Esophagus (tissue), 2 donors: ENCODE data around the gene AATK. TPM values are rescaled to one million over a fixed set of nuclear protein-coding genes. Genes with fewer than 3 reads are reported as not detected.

Source experiments
- H3K27ac ChIP-seq, 2 donors: one replicate each; pipeline ENCODE4 v1.5.1; 2013; ENCODE audit warnings: low read depth in 2 of 2, mild to moderate bottlenecking in 2 of 2, inconsistent platforms in 1 of 2, low read length in 1 of 2, moderate library complexity in 1 of 2
- H3K27me3 ChIP-seq, 2 donors: one replicate each; pipeline ENCODE4 v1.6.1; 2013; ENCODE audit warnings: low read length in 2 of 2, control low read depth in 1 of 2, mild to moderate bottlenecking in 1 of 2; ENCODE audit not compliant: insufficient read depth in 2 of 2, control insufficient read depth in 1 of 2
- H3K36me3 ChIP-seq, 2 donors: one replicate each; pipeline ENCODE4 v1.6.1; 2013; ENCODE audit warnings: low read length in 1 of 2; ENCODE audit not compliant: control insufficient read depth in 2 of 2, insufficient read depth in 2 of 2
- H3K4me1 ChIP-seq, 2 donors: one replicate each; pipeline ENCODE4 v1.6.1; 2013; ENCODE audit warnings: low read length in 1 of 2; ENCODE audit not compliant: control insufficient read depth in 2 of 2, insufficient read depth in 2 of 2
- H3K4me3 ChIP-seq, 2 donors: one replicate each; pipeline ENCODE4 v1.5.1; 2013; ENCODE audit warnings: low read length in 2 of 2, mild to moderate bottlenecking in 2 of 2, low read depth in 1 of 2, moderate library complexity in 1 of 2
- H3K9me3 ChIP-seq, 2 donors: one replicate each; pipeline ENCODE4 v1.6.1; 2013; ENCODE audit warnings: mild to moderate bottlenecking in 2 of 2, low read depth in 1 of 2, low read length in 1 of 2, moderate library complexity in 1 of 2; ENCODE audit not compliant: control insufficient read depth in 2 of 2, insufficient read depth in 1 of 2
- whole genome bisulfite sequencing, 2 donors: extraction: QIAGEN DNeasy Blood & Tissue Kit; methylation state at CpG; one replicate each; pipeline ENCODE4 v1.1.7; 2013; 5-methylcytosine and 5-hydroxymethylcytosine counted together
- polyA plus RNA-seq, 2 donors: library from polyadenylated mRNA; stranded (reverse); fragments of 200-250 nt; gene quantifications; one replicate each; pipeline ENCODE4 v1.2.3, GENCODE V29; 2013
- donor health status: healthy with polysubstance abuse.
- donor health status: Bipolar disorder and iron deficiency.

The AATK gene
- polyA plus RNA-seq, 2 donors: 1.1 to 1.2 TPM

DNA sequence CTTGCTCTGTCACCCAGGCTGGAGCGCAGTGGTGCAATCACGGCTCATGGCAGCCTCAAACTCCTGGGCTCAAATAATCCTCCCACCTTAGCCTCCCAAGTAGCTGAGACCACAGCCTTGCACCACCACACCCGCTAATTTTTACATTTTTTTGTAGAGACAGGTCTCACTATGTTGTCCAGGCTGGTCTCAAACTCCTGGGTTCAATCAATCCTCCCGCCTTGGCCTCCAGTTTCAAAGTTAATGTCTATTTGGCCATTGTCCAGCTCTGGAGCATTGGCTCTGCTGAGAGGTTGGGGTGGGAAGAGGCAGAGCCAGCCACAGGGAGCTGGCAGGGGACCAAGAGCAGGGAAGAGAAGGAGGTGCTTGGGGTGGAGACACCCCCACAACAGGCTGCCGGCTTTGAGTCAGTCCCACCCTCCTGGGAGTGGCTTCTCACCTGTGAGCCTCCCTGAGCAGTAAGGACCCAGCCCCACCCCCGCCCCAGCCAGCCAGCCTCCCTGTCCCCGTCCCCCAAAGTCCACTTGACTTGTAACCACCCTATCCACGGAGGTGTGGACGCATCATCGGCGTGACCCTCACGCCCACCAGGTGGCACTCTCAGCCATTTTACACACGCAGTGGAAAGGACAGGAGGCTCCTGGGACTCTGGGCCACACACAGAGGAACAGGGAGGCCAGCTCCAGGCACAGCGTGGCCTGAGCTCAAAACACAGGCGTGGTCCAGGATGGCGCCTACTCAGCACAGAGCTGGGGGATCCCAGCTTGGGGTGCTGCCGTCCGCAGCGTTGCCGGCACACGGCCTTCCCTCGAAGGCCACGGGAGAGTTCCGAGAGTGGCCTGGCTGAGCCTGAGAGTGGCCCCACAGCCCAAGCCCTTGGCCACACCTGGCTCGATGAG is 23.5 kb downstream of the AATK start:
- no peak overlapping the region for H3K4me3 ChIP-seq
- H3K27me3 ChIP-seq: no peaks in the 10 kb centered on the region
- no peak overlapping the region for H3K27ac ChIP-seq
- 33 to 41% methylated on average over 25 of the region's 25 CpGs for WGBS, 2 donors
- H3K9me3 ChIP-seq: peaks cover 0 to 9% of the 10 kb centered on the region in 2 donors
- peaks cover 0 to 12% of the 10 kb centered on the region in 2 donors for H3K4me1 ChIP-seq
- H3K36me3 ChIP-seq: no peaks in the 10 kb centered on the region

DNA sequence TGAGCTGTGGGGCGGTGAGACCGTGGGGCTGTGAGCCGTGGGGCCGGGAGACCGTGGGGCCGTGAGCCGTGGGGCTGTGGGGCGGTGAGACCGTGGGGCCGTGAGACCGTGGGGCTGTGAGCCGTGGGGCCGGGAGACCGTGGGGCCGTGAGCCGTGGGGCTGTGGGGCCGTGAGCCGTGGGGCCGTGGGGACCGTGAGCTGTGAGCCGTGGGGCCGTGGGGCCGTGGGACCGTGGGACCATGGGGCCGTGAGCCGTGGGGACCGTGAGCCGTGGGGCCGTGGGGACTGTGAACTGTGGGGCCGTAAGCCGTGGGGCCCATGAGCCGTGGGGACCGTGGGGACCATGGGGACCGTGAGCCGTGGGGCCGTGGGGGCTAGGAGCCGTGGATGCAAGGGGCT is 25.3 kb downstream of the AATK start:
- 94% methylated on average over 28 to 37 of the region's 37 CpGs for WGBS, 2 donors
- peaks cover 0 to 12% of the 10 kb centered on the region in 2 donors for H3K4me1 ChIP-seq
- H3K36me3 ChIP-seq: no peaks in the 10 kb centered on the region
- H3K9me3 ChIP-seq: peaks cover 0 to 10% of the 10 kb centered on the region in 2 donors
- no peaks in the 10 kb centered on the region for H3K27me3 ChIP-seq
- H3K4me3 ChIP-seq: no peak overlapping the region
- H3K27ac ChIP-seq: no peak overlapping the region

DNA sequence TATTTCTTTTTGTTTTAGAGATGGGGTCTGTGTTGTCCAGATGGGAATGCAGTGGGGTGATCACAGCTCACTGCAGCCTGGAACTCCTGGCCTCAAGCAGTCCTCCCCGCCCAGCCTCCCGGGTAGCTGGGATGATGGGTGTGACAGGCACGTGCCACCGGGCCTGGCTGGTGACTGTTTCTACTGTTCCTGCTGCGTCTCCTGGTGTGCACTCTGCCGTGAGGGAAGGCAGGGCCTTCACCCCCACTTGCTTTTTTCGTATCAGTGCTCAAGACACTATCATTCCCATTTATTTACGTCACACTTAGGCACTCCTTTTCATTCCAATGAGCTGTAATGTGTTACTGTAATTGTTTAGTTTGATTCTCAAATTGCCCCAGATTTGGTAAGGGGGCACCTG is 26.0 kb downstream of the AATK start:
- Histone ChIP-seq H3K4me1 (peaks cover 0 to 12% of the 10 kb centered on the region in 2 donors), H3K4me3 (no peak overlapping the region), H3K27ac (no peak overlapping the region), H3K36me3 (no peaks in the 10 kb centered on the region), H3K27me3 (no peaks in the 10 kb centered on the region), H3K9me3 (peaks cover 0 to 10% of the 10 kb centered on the region in 2 donors)
- WGBS, 2 donors: 57 to 60% methylated on average over 8 of the region's 8 CpGs

DNA sequence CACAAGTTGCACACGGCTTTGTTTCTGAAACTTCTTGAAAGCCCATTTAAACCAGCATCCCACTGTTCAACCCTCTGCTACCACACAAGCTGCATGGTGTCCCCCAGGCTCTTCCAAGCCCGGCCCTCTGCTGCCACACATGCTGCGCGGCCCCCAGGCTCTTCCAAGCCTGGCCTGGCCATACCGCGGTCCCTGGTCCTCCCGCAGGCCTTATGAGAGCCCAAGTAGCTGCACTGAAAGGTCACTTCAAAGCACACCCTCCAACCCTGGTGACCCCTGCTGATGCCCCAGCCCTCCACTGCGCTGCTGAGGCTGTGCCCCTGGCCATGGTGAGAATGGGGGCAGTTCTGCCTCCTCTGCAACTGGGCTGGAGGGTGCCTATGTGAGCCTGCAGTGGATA is 26.6 kb downstream of the AATK start:
- Histone ChIP-seq H3K4me1 (peaks cover 0 to 12% of the 10 kb centered on the region in 2 donors), H3K27me3 (no peaks in the 10 kb centered on the region), H3K36me3 (no peaks in the 10 kb centered on the region), H3K9me3 (peaks cover 0 to 10% of the 10 kb centered on the region in 2 donors), H3K4me3 (no peak overlapping the region), H3K27ac (no peak overlapping the region)
- WGBS, 2 donors: 88 to 94% methylated on average over 8 of the region's 8 CpGs

DNA sequence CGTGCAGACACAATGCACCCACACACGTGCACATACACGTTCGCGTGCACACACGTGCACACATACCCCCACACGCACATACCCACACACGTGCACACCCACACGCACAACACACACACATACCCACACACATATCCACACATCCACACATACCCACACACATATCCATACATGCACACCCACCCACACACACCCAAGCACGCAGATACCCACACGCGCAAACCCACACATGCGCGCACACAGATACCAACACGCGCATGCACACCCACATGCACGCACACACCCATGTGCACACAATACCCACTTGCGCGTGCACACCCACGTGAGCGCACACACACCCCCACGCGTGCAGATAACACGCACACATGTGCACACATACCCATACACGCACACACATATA is 27.5 kb downstream of the AATK start:
- 94 to 97% methylated on average over 25 of the region's 25 CpGs for WGBS, 2 donors
- Histone ChIP-seq H3K27ac (no peak overlapping the region), H3K36me3 (no peaks in the 10 kb centered on the region), H3K9me3 (peaks cover 0 to 10% of the 10 kb centered on the region in 2 donors), H3K4me3 (no peak overlapping the region), H3K4me1 (peaks cover 0 to 12% of the 10 kb centered on the region in 2 donors), H3K27me3 (no peaks in the 10 kb centered on the region)

DNA sequence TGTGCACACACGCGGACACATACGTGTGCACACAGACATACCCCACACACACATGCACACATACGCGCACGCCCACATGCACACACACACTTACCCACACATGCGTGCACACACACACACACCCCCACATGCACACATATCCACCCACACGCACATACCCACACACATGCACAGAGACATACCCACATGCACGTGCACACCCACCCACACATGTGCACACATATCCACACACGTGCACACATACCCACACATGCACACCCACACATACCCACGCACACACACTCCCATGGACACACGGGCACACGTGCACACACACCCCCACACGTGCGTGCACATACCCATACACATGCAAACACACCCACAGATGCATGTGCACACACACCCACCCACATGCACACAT is 27.9 kb downstream of the AATK start:
- 85 to 95% methylated on average over 15 of the region's 15 CpGs for whole genome bisulfite sequencing, 2 donors
- peaks cover 0 to 12% of the 10 kb centered on the region in 2 donors for H3K4me1 ChIP-seq
- no peaks in the 10 kb centered on the region for H3K36me3 ChIP-seq
- no peaks in the 10 kb centered on the region for H3K27me3 ChIP-seq
- H3K27ac ChIP-seq: no peak overlapping the region
- H3K4me3 ChIP-seq: no peak overlapping the region
- H3K9me3 ChIP-seq: peaks cover 0 to 10% of the 10 kb centered on the region in 2 donors

DNA sequence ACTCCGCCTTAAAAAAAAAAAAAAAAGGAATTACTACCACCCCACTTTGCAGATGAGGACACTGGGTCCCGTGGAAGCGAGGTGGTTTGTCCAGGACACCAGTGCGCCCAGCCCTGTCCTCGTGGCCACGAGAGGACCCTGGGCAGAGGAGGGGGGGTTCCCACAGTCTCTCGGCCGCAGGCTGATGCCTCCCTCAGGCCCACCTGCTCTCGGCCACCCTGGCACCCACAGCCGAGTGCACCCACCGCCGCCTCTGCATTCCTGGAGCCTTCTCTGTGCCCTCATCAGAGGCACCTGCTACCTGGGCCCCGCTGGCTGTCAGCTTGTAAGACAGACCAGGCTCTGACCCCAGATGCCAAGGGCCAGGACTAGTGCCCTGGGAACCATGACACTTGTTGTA is 28.8 kb downstream of the AATK start:
- peaks cover 0 to 10% of the 10 kb centered on the region in 2 donors for H3K9me3 ChIP-seq
- WGBS, 2 donors: 87 to 91% methylated on average over 12 to 13 of the region's 13 CpGs
- no peak overlapping the region for H3K4me3 ChIP-seq
- no peaks in the 10 kb centered on the region for H3K27me3 ChIP-seq
- H3K4me1 ChIP-seq: peaks cover 0 to 10% of the 10 kb centered on the region in 2 donors
- H3K36me3 ChIP-seq: no peaks in the 10 kb centered on the region
- H3K27ac ChIP-seq: no peak overlapping the region

DNA sequence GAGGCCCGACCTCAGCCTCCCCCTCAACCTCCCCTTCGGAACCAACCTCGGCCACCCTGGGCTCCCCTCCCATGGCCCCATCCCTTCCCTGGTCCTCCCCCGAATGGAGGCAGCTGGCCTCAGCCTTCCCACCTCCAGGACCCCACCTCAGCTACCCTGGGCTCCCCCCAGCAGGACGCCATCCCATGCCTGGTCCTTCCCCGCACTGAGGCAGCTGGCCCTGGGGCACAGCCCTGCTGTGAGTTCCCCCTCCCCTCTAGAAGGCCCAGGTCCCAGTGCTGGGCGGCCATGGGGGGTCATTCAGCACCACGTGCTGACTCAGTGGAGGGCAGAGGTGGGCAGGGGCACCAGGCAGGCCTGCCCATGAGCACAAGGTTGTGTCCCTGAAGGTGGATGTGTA is 29.7 kb downstream of the AATK start:
- H3K4me3 ChIP-seq: no peak overlapping the region
- peaks cover 0 to 10% of the 10 kb centered on the region in 2 donors for H3K9me3 ChIP-seq
- 73 to 80% methylated on average over 8 of the region's 8 CpGs for WGBS, 2 donors
- H3K27ac ChIP-seq: no peak overlapping the region
- H3K36me3 ChIP-seq: no peaks in the 10 kb centered on the region
- H3K27me3 ChIP-seq: no peaks in the 10 kb centered on the region
- H3K4me1 ChIP-seq: peaks cover 0 to 10% of the 10 kb centered on the region in 2 donors

DNA sequence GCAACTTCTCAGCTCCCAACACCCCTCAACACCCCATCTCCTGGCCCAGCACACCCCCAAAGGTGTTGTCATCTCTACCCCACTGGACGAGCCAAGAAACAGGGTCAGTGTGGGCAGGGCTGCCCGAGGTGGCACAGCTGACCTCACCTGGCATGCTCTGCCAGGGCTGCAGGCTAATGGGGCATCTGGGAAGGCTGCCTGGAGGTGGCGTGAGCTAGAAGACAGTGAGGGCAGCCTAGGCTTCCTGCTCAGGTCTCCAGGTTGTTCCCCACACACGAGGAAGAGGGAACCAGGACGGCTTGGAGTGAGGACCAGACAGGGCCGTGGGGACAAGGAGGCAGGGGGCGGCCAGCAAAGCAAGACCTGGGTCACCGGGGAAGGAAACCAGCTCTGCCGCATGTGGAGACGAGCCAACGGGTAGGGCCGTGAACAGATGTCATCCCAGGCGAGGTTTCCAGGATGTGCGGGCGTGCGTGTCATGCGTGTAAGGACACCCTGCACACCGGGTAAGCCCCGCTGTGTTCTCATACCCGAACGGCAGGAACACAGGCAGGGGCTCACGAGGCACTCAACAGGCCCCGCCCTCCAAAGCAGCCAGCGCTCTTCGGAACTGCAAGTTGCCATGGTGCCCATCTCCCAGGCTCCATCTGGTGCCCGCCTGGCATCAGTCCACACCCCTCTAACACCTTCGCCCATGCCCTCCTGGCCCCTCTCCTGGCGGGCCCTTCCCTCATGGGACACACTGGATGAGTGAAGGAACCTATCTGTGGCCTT is 30.3 kb downstream of the AATK start:
- WGBS, 2 donors: 57 to 63% methylated on average over 28 of the region's 28 CpGs
- Histone ChIP-seq H3K9me3 (peaks cover 0 to 10% of the 10 kb centered on the region in 2 donors), H3K4me1 (peaks cover 0 to 10% of the 10 kb centered on the region in 2 donors), H3K27ac (no peak overlapping the region), H3K27me3 (no peaks in the 10 kb centered on the region), H3K4me3 (no peak overlapping the region), H3K36me3 (no peaks in the 10 kb centered on the region)
